IMR-90 (cell line): ENCODE measurements around the gene TMEM132A. TPM values are rescaled to one million over a fixed set of nuclear protein-coding genes. Genes with fewer than 3 reads are reported as not detected.

ENCODE experiments used
- ATAC-seq: fragments of 200-7000 bp; cut with Tn5 transposase; 2 replicates; pipeline ENCODE4 v1.9.1; 2020; ENCODE audit warnings: low read depth, mild to moderate bottlenecking, moderate library complexity
- BruUV-seq: library from RNA; stranded (reverse); fragments of 400-500 nt; replicated peaks from 2 replicates; lab custom pipeline; 2021; lab: Mats Ljungman, UMichigan
- CTCF ChIA-PET: fragments of 300-600 bp; formaldehyde crosslinking; extraction: SDS; loops from one replicate; lab custom pipeline; 2021; ENCODE audit warnings: antibody characterized with exemption; lab: Yijun Ruan, JAX
- POLR2A ChIA-PET: fragments of 300-600 bp; sonication (Branson Sonifier 250); formaldehyde crosslinking; loops from one replicate; lab custom pipeline; 2022; ENCODE audit warnings: antibody characterized with exemption; ENCODE audit not compliant: unreplicated experiment; lab: Charles Lee
- DNase-seq: peaks from one replicate; pipeline ENCODE4 v3.0.0; 2013
- H2AFZ ChIP-seq: replicated peaks from 2 replicates; pipeline ENCODE3; 2013; ENCODE audit warnings: low read length, mild to moderate bottlenecking; ENCODE audit not compliant: poor library complexity
- H2AK5ac ChIP-seq: 2 replicates; pipeline ENCODE4 v1.6.1; 2013; ENCODE audit warnings: low read depth, low read length, inconsistent platforms
- H2AK9ac ChIP-seq: replicated peaks from 2 replicates; pipeline ENCODE3; 2013; ENCODE audit warnings: mild to moderate bottlenecking, low read depth, low read length, moderate library complexity; ENCODE audit not compliant: poor library complexity
- H2BK120ac ChIP-seq: 2 replicates; pipeline ENCODE4 v1.6.1; 2013; ENCODE audit warnings: low read depth, low read length, inconsistent platforms
- H2BK15ac ChIP-seq: 3 replicates; pipeline ENCODE4 v1.6.1; 2013; ENCODE audit warnings: low read depth, low read length, inconsistent platforms
- H2BK20ac ChIP-seq: 2 replicates; pipeline ENCODE4 v1.6.1; 2013; ENCODE audit warnings: low read depth, mild to moderate bottlenecking, inconsistent platforms, low read length, moderate library complexity
- H2BK5ac ChIP-seq: 2 replicates; pipeline ENCODE4 v1.6.1; 2013; ENCODE audit warnings: mild to moderate bottlenecking, low read depth, low read length, inconsistent platforms; ENCODE audit not compliant: poor library complexity, severe bottlenecking
- H3K14ac ChIP-seq: replicated peaks from 2 replicates; pipeline ENCODE4 v1.6.1; 2013; ENCODE audit warnings: low read depth, low read length, inconsistent platforms
- H3K18ac ChIP-seq: 2 replicates; pipeline ENCODE4 v1.6.1; 2013; ENCODE audit warnings: low read depth, low read length, control low read depth
- H3K23ac ChIP-seq: 2 replicates; pipeline ENCODE4 v1.6.1; 2013; ENCODE audit warnings: low read depth, low read length, inconsistent platforms
- H3K27ac ChIP-seq: 2 replicates; pipeline ENCODE4 v1.5.1; 2013; ENCODE audit warnings: mild to moderate bottlenecking, control low read depth, low read length; ENCODE audit not compliant: insufficient read depth
- H3K27me3 ChIP-seq: 2 replicates; pipeline ENCODE4 v1.6.1; 2013; ENCODE audit warnings: low read length; ENCODE audit not compliant: control insufficient read depth, insufficient read depth
- H3K36me3 ChIP-seq: 2 replicates; pipeline ENCODE4 v1.6.1; 2013; ENCODE audit warnings: low read length, mixed read lengths; ENCODE audit not compliant: control insufficient read depth, insufficient read depth
- H3K4ac ChIP-seq: 2 replicates; pipeline ENCODE4 v1.6.1; 2013; ENCODE audit warnings: low read depth, low read length, inconsistent platforms
- H3K4me1 ChIP-seq: 2 replicates; pipeline ENCODE4 v1.6.1; 2013; ENCODE audit warnings: low read length, mixed read lengths; ENCODE audit not compliant: control insufficient read depth, insufficient read depth
- H3K4me2 ChIP-seq: 2 replicates; pipeline ENCODE4 v1.6.1; 2013; ENCODE audit warnings: low read depth, mild to moderate bottlenecking, control low read depth, low read length, moderate library complexity
- H3K4me3 ChIP-seq: 2 replicates; pipeline ENCODE4 v1.5.1; 2013; ENCODE audit warnings: low read depth, mild to moderate bottlenecking, control low read depth, low read length, moderate library complexity; ENCODE audit not compliant: insufficient read depth
- H3K56ac ChIP-seq: 2 replicates; pipeline ENCODE4 v1.6.1; 2013; ENCODE audit warnings: low read length, inconsistent platforms; ENCODE audit not compliant: insufficient read depth; ENCODE audit errors: extremely low read depth
- H3K79me1 ChIP-seq, 2 experiments: 2 replicates each; pipeline ENCODE4 v1.6.1; 2013; ENCODE audit warnings: low read length in 2 of 2, inconsistent platforms in 1 of 2, low read depth in 1 of 2
- H3K9ac ChIP-seq: 2 replicates; pipeline ENCODE4 v1.6.1; 2013; ENCODE audit warnings: low read depth, low read length, control low read depth
- H3K9me1 ChIP-seq: 2 replicates; pipeline ENCODE4 v1.6.1; 2013; ENCODE audit warnings: low read length, inconsistent platforms; ENCODE audit not compliant: insufficient read depth
- H3K9me3 ChIP-seq: 2 replicates; pipeline ENCODE4 v1.6.1; 2013; ENCODE audit warnings: low read length; ENCODE audit not compliant: control insufficient read depth, insufficient read depth
- H4K20me1 ChIP-seq: 2 replicates; pipeline ENCODE4 v1.6.1; 2013; ENCODE audit warnings: low read length, inconsistent platforms; ENCODE audit not compliant: insufficient read depth
- H4K5ac ChIP-seq: 2 replicates; pipeline ENCODE4 v1.6.1; 2013; ENCODE audit warnings: mild to moderate bottlenecking, low read depth, low read length, control low read depth
- H4K8ac ChIP-seq, 2 experiments: 2 replicates each; pipeline ENCODE4 v1.6.1; 2013; ENCODE audit warnings: low read depth in 2 of 2, low read length in 2 of 2, control low read depth in 1 of 2, inconsistent platforms in 1 of 2
- H4K91ac ChIP-seq: 2 replicates; pipeline ENCODE4 v1.6.1; 2013; ENCODE audit warnings: low read depth, low read length, inconsistent platforms; ENCODE audit not compliant: insufficient read depth
- BHLHE40 ChIP-seq: fragments of 150-350 bp; IDR thresholded peaks from 2 replicates; pipeline ENCODE4 v1.6.1; 2016; ENCODE audit warnings: mild to moderate bottlenecking, low read depth, low read length
- ELK1 ChIP-seq: fragments of 150-350 bp; IDR thresholded peaks from 2 replicates; pipeline ENCODE4 v1.6.1; 2016; ENCODE audit warnings: low read depth, mild to moderate bottlenecking, low read length, moderate library complexity, borderline replicate concordance
- MAFK ChIP-seq: IDR thresholded peaks from 2 replicates; pipeline ENCODE4 v1.6.1; 2012; ENCODE audit warnings: low read depth, low read length, improper control_type of control experiment
- MXI1 ChIP-seq: IDR thresholded peaks from 2 replicates; pipeline ENCODE4 v1.6.1; 2012; ENCODE audit warnings: low read depth, mild to moderate bottlenecking, low read length, moderate library complexity, borderline replicate concordance
- RCOR1 ChIP-seq: IDR thresholded peaks from 2 replicates; pipeline ENCODE4 v1.6.1; 2012; ENCODE audit warnings: mild to moderate bottlenecking, low read length, improper control_type of control experiment; ENCODE audit not compliant: insufficient replicate concordance
- WGBS, 2 experiments: methylation state at CpG; one replicate each; pipeline versions ENCODE4 v1.1.5 to v1.1.7; 2013; ENCODE audit warnings: missing lambda C conversion rate in 2 of 2; ENCODE audit not compliant: insufficient read length in 1 of 2; ENCODE audit errors: extremely low coverage in 2 of 2; 5-methylcytosine and 5-hydroxymethylcytosine counted together
- dilution Hi-C: fragments of 300-500 bp; cut with HindIII; formaldehyde crosslinking; loops from one replicate; pipeline ENCODE4 v1.14.3; 2018; ENCODE audit warnings: low sequenced_read_pairs; ENCODE audit not compliant: unreplicated experiment
- in situ Hi-C: fragments of 300-500 bp; cut with MboI; formaldehyde crosslinking; loops from 3 replicates; pipeline ENCODE4 v1.14.3; 2019; ENCODE audit warnings: low sequenced_read_pairs, inconsistent platforms, mixed read lengths
- intact Hi-C: fragments of 100-400 bp; cut with micrococcal nuclease; formaldehyde crosslinking; loops from 2 replicates; pipeline ENCODE4 v1.10.0; 2022
- polyA plus RNA-seq, 3 experiments: library from polyadenylated mRNA; depleted of rRNA; stranded (reverse); fragments of >200 nt; gene quantifications; 2 replicates each; pipeline ENCODE4 v1.2.3, GENCODE V29; 2012; ENCODE audit warnings: low replicate concordance in 1 of 3
- total RNA-seq: library from RNA; depleted of rRNA; stranded (reverse); fragments of >200 nt; gene quantifications from 2 replicates; pipeline ENCODE4 v1.2.3, GENCODE V29; 2012

TMEM132A gene
- total and polyA plus RNA-seq, 2 of the 4 experiments (the other 2 are of a cell fraction): 7.7 to 64.2 TPM

GRCh38 chr11:60971520-60971919 lies 47.3 kb downstream of the TMEM132A start, which contains the start of gene CD6:
Gene CD6 (plus strand): TSS chr11:60971680. CDS start chr11:60971866, 186 bp downstream.
- no peak for DNase-seq
- Histone ChIP-seq H3K27me3 (peaks cover 39% of the 10 kb centered on the region), H4K20me1 (no peaks in the 10 kb centered on the region), H2BK5ac (no peak within 1 kb of the TSS), H3K4me1 (no peaks in the 10 kb centered on the region), H4K5ac (no peak within 1 kb of the TSS), H3K18ac (no peak within 1 kb of the TSS), H3K9me1 (no peaks in the 10 kb centered on the region; the same call in 1 of the 2 replicates), H3K9ac (no peak within 1 kb of the TSS), H3K79me1 (no peaks in the 10 kb centered on the region), H3K56ac (no peak within 1 kb of the TSS), H2AK9ac (no peak within 1 kb of the TSS), H2AK5ac (no peak within 1 kb of the TSS), H2AFZ (no peak within 1 kb of the TSS), H3K27ac (no peak within 1 kb of the TSS), H2BK20ac (no peak within 1 kb of the TSS), H3K9me3 (no peaks in the 10 kb centered on the region; the same call in 1 of the 2 replicates), H3K36me3 (no peaks in the 10 kb centered on the region), H2BK120ac (no peak within 1 kb of the TSS), H3K4ac (no peak within 1 kb of the TSS), H3K23ac (no peak within 1 kb of the TSS), H2BK15ac (no peak within 1 kb of the TSS), H3K4me3 (no peak within 1 kb of the TSS), H4K91ac (no peak within 1 kb of the TSS), H3K14ac (no peak within 1 kb of the TSS), H3K4me2 (no peak within 1 kb of the TSS), H4K8ac (no peak within 1 kb of the TSS)
- intact Hi-C loops: loop anchor here (2.0 kb wide), 1 partner anchor 157 kb away; no protein-coding TSS in a partner anchor
- WGBS, 2 experiments: 90% methylated on average over 11 of the region's 16 CpGs; no CpG with 5 or more reads in 1 of the 2 experiments
- dilution Hi-C loops: no loop called here
- no peak for TF ChIP-seq RCOR1
- TF ChIP-seq MXI1: no peak
- no peak for TF ChIP-seq ELK1
- TF ChIP-seq MAFK: no peak
- TF ChIP-seq BHLHE40: no peak
- ChIA-PET POLR2A (no interaction called here), CTCF (no interaction called here)
- in situ Hi-C loops: no loop called here
- no peak for ATAC-seq
- no TSS peak for BruUV-seq
